Hindlimb muscle (tissue), 1 donor: ENCODE measurements around the gene SOCS3. TPM values are rescaled to one million over a fixed set of nuclear protein-coding genes. Genes with fewer than 3 reads are reported as not detected.

Experiments used
- DNase-seq: peaks from one replicate; pipeline ENCODE4 v3.0.0-alpha.2; 2013
- polyA plus RNA-seq: library from polyadenylated mRNA; unstranded; fragments of 120-200 nt; gene quantifications from one replicate; pipeline ENCODE4 v1.2.1, GENCODE V29; 2013; ENCODE audit not compliant: insufficient read length

Gene SOCS3
- 14.4 TPM for polyA plus RNA-seq

GRCh38 chr17:78359997-78360370 lies at the start of gene SOCS3:
SOCS3 (minus strand) TSS chr17:78360077; CDS start chr17:78359095, 982 bp downstream.
- DNase-seq: peak; percentile 96

GRCh38 chr17:78409191-78409928 lies 49.5 kb upstream of the SOCS3 start:
- DNase-seq: no peak

- no peak for DNase-seq
These were observed 48.7 kb upstream of the SOCS3 start for GRCh38 chr17:78408476-78409050.

- DNase-seq: no peak
These were observed 47.6 kb upstream of the SOCS3 start for GRCh38 chr17:78407387-78408000.

- no peak for DNase-seq
These were observed 47.0 kb upstream of the SOCS3 start for GRCh38 chr17:78406920-78407319.

- no peak for DNase-seq
These were observed 46.5 kb upstream of the SOCS3 start for GRCh38 chr17:78406396-78406795.

- no peak for DNase-seq
These were observed 43.9 kb upstream of the SOCS3 start for GRCh38 chr17:78403822-78404221.

- DNase-seq: no peak
These were observed 42.0 kb upstream of the SOCS3 start for GRCh38 chr17:78401891-78402290.

GRCh38 chr17:78401246-78401645 lies 41.4 kb upstream of the SOCS3 start:
- DNase-seq: no peak

GRCh38 chr17:78400581-78401240 lies 40.8 kb upstream of the SOCS3 start:
- no peak for DNase-seq

- no peak for DNase-seq
These were observed 39.8 kb upstream of the SOCS3 start for GRCh38 chr17:78399693-78400144.

GRCh38 chr17:78399028-78399692 lies 39.3 kb upstream of the SOCS3 start:
- no peak for DNase-seq

GRCh38 chr17:78398390-78398789 lies 38.5 kb upstream of the SOCS3 start:
- DNase-seq: no peak

GRCh38 chr17:78397681-78398101 lies 37.8 kb upstream of the SOCS3 start:
- no peak for DNase-seq

GRCh38 chr17:78396441-78397337 lies 36.8 kb upstream of the SOCS3 start:
- no peak for DNase-seq

- DNase-seq: no peak
These were observed 35.3 kb upstream of the SOCS3 start for GRCh38 chr17:78395155-78395554.

GRCh38 chr17:78394209-78394608 lies 34.3 kb upstream of the SOCS3 start:
- DNase-seq: no peak

GRCh38 chr17:78393575-78393974 lies 33.7 kb upstream of the SOCS3 start:
- DNase-seq: no peak

GRCh38 chr17:78392295-78392694 lies 32.4 kb upstream of the SOCS3 start:
- DNase-seq: no peak

- no peak for DNase-seq
These were observed 32.0 kb upstream of the SOCS3 start for GRCh38 chr17:78391843-78392242.

GRCh38 chr17:78391051-78391431 lies 31.2 kb upstream of the SOCS3 start:
- no peak for DNase-seq
